Measurements from ENCODE around the gene POLR1G.

DNA sequence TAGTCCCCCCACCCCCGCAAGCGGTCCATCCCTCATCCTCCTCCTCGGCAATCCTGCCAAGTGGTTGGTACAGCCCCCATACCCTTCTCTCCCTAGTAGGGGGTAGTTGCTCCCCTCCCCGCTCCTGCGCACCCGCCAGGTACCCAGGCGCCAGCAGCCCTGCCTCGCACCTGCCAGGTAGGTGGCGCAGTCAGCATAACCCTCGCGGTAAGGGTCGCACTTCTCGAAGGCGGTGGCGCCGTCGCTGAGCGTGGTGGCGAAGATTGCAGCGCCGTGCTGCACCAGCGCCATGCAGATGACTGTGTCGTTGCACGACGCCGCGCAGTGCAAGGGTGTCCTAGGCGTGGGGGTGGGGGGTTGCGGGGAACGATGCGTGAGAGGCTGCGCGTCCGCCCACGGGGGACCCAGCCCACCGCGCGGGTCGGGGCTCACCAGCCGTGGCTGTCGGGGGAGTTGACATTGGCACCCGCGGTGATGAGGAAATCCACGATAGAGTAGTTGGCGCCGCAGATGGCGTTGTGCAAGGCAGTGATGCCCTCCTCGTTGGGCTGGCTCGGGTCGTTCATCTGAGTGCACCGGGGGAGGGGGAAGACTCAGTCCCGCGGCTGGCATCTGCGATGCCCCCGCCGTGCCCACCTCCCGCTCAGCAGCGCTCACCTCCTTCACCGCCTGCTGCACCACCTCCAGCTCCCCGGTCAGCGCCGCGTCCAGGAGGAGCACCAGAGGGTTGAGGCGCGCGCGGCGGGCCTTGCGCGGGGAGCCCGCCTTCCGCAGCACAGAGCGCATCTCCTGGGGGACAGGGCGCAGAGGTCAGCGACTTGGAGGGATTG, 20.8 kb upstream of the POLR1G start:
- TF ChIP-seq EZH2 (IDR thresholded peaks at IDR 0.05; ENCODE audit: borderline replicate concordance, low read depth, low read length, severe bottlenecking) (no peak), POLR2A (IDR thresholded peaks at IDR 0.05; ENCODE audit: low read depth, low read length) (no peak), POLR2AphosphoS5 (IDR thresholded peaks at IDR 0.05; ENCODE audit: insufficient read depth, low read depth, low read length) (no peak)
